Hematopoietic multipotent progenitor cell treated with erythropoietin and hydrocortisone succinate and interleukin-3 and kit ligand, for 17 days (in vitro differentiated cells): ENCODE data around the gene TTLL8.
"Not testable (repeated sequence)": the region's sequence is repeated elsewhere in the genome, so short reads cannot be mapped to it uniquely, and the experiment has no call there.

ENCODE experiments used
- DNase-seq: peaks from one replicate; pipeline ENCODE4 v3.0.0-alpha.2; 2015; ENCODE audit warnings: low spot score

Gene TTLL8

GRCh38 chr22:49983148-49984042 is 74.7 kb downstream of the TTLL8 start:
- no peak for DNase-seq

- DNase-seq: not testable (repeated sequence)
Measured at GRCh38 chr22:49981799-49982198, 76.3 kb downstream of the TTLL8 start.

GRCh38 chr22:49979587-49980264 is 78.4 kb downstream of the TTLL8 start:
- peak; percentile 58 for DNase-seq

GRCh38 chr22:49977578-49977977 is 80.5 kb downstream of the TTLL8 start:
- DNase-seq: no peak

- DNase-seq: no peak
Measured at GRCh38 chr22:49976439-49977175, 81.5 kb downstream of the TTLL8 start.

GRCh38 chr22:49975543-49976389 is 82.3 kb downstream of the TTLL8 start:
- DNase-seq: no peak

- no peak for DNase-seq
Measured at GRCh38 chr22:49973018-49973961, 84.8 kb downstream of the TTLL8 start.

- DNase-seq: no peak
Measured at GRCh38 chr22:49972163-49973017, 85.7 kb downstream of the TTLL8 start.

- peak; percentile 40 for DNase-seq
Measured at GRCh38 chr22:49971232-49972162, 86.6 kb downstream of the TTLL8 start.

- DNase-seq: peak; percentile 82
Measured at GRCh38 chr22:49970528-49971231, 87.4 kb downstream of the TTLL8 start.

- no peak for DNase-seq
Measured at GRCh38 chr22:49969751-49970527, 88.2 kb downstream of the TTLL8 start.

- DNase-seq: no peak
Measured at GRCh38 chr22:49968831-49969661, 89.1 kb downstream of the TTLL8 start.
